ENCODE results near the gene IGFBP5. TPM values are rescaled to one million over a fixed set of nuclear protein-coding genes. Genes with fewer than 3 reads are reported as not detected.

The IGFBP5 gene
- total RNA-seq, 2 experiments from 2014 or later: not detected

DNA sequence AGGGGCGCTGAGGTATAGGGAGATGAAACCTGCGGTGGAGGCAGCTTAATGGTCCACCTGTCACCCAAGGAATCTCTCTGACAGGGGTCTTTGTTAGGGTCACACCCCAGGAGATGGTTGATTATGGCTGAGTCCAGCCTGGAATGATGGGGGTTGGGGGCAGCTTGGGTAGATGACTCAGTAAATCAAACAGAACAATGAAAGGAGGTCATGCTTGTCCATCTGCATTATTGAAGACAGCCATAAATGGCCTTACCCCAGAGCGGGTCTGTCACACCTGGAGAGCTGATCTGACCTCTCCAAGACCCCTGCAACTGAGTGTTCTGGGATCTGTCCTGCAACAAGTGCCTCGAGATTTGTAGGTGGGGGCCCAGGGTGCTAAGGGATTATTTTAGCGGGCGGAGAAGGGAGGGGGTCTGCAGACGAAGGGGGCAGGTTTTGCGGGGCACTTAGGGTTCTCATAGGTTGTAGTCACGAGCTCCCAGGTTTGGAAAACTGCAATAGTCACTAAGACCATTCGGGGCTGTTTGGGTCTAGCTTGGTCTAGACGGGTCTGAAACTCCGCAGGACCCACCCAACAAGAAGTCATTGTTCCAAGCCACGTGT lies 62.9 kb downstream of the IGFBP5 start:
- H3K9me3 ChIP-seq (ENCODE audit: low read length): no peaks in the 10 kb centered on the region
- H3K79me2 ChIP-seq (ENCODE audit: insufficient read depth, low read depth, low read length): no peaks in the 10 kb centered on the region
- H3K27ac ChIP-seq (ENCODE audit: low read depth, low read length, poor library complexity, severe bottlenecking): no peak overlapping the region
- no peak overlapping the region for H3K4me2 ChIP-seq (ENCODE audit: low read length)
- DNase-seq (ENCODE audit: low spot score): no peak
- no peaks in the 10 kb centered on the region for H4K20me1 ChIP-seq (ENCODE audit: insufficient read depth, low read length)
- intact Hi-C loops (cut with micrococcal nuclease; ENCODE audit: unreplicated experiment): no loop called here
- no peaks in the 10 kb centered on the region for H3K4me1 ChIP-seq (ENCODE audit: insufficient read depth, low read length, poor library complexity, severe bottlenecking)
- no peak overlapping the region for H3K4me3 ChIP-seq (ENCODE audit: low read depth, low read length, poor library complexity, severe bottlenecking)
- ChIA-PET POLR2A (interaction anchor here (0.5 kb wide), 1 partner anchor 10 kb away, joined by 4 read pairs; no protein-coding TSS in a partner anchor), CTCF (ENCODE audit: unreplicated experiment) (no interaction called here)
- TF ChIP-seq, protein P1, sequence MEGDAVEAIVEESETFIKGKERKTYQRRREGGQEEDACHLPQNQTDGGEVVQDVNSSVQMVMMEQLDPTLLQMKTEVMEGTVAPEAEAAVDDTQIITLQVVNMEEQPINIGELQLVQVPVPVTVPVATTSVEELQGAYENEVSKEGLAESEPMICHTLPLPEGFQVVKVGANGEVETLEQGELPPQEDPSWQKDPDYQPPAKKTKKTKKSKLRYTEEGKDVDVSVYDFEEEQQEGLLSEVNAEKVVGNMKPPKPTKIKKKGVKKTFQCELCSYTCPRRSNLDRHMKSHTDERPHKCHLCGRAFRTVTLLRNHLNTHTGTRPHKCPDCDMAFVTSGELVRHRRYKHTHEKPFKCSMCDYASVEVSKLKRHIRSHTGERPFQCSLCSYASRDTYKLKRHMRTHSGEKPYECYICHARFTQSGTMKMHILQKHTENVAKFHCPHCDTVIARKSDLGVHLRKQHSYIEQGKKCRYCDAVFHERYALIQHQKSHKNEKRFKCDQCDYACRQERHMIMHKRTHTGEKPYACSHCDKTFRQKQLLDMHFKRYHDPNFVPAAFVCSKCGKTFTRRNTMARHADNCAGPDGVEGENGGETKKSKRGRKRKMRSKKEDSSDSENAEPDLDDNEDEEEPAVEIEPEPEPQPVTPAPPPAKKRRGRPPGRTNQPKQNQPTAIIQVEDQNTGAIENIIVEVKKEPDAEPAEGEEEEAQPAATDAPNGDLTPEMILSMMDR (conservative IDR thresholded peaks at IDR 0.05; ENCODE audit: low read length): no peak
- H3K9me2 ChIP-seq (ENCODE audit: insufficient read depth, low read length): no peaks in the 10 kb centered on the region
- no peaks in the 10 kb centered on the region for H3K36me3 ChIP-seq (ENCODE audit: insufficient read depth, low read length)
- H2AFZ ChIP-seq (ENCODE audit: low read length): no peak overlapping the region
- BruUV-seq (replicated peaks): no TSS peak

- BruUV-seq (replicated peaks): no TSS peak
- H3K27ac ChIP-seq (ENCODE audit: low read depth, low read length, poor library complexity, severe bottlenecking): no peak overlapping the region
- ChIA-PET CTCF (ENCODE audit: unreplicated experiment) (no interaction called here), POLR2A (interaction anchor here (0.7 kb wide), 1 partner anchor 518 kb away, joined by 3 read pairs; no protein-coding TSS in a partner anchor)
- no peaks in the 10 kb centered on the region for H3K4me1 ChIP-seq (ENCODE audit: insufficient read depth, low read length, poor library complexity, severe bottlenecking)
- no peaks in the 10 kb centered on the region for H4K20me1 ChIP-seq (ENCODE audit: insufficient read depth, low read length)
- H3K79me2 ChIP-seq (ENCODE audit: insufficient read depth, low read depth, low read length): no peaks in the 10 kb centered on the region
- no peak overlapping the region for H2AFZ ChIP-seq (ENCODE audit: low read length)
- no peaks in the 10 kb centered on the region for H3K9me2 ChIP-seq (ENCODE audit: insufficient read depth, low read length)
- no peak for TF ChIP-seq EZH2phosphoT487 (IDR thresholded peaks at IDR 0.05; ENCODE audit: borderline replicate concordance, low read depth, low read length)
- TF ChIP-seq, protein P1 (conservative IDR thresholded peaks at IDR 0.05; ENCODE audit: low read length): no peak
- no peak overlapping the region for H3K4me3 ChIP-seq (ENCODE audit: low read depth, low read length, poor library complexity, severe bottlenecking)
- H3K9me3 ChIP-seq (ENCODE audit: low read length): no peaks in the 10 kb centered on the region
- H3K4me2 ChIP-seq (ENCODE audit: low read length): no peak overlapping the region
- DNase-seq (ENCODE audit: low spot score): no peak
- intact Hi-C loops (cut with micrococcal nuclease; ENCODE audit: unreplicated experiment): no loop called here
- H3K36me3 ChIP-seq (ENCODE audit: insufficient read depth, low read length): no peaks in the 10 kb centered on the region
These were observed 65.6 kb downstream of the IGFBP5 start for GRCh38 chr2:216629784-216630183.

DNA sequence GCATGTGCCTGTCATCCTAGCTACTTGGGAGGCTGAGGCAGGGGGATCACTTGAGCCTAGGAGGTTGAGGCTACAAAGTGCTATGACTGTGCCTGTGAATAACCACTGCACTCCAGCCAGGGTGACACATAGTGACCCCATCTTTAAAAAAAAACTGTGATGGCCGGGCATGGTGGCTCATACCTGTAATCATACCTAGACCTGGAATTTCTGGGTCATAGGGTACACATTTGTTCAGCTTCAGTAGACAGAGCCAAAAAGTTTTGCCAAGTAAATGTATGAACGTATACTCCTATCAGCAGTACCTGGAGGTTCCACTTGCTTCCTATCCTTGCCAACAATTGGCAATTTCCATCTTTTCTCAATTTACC lies 68.5 kb downstream of the IGFBP5 start:
- Histone ChIP-seq H3K27ac (ENCODE audit: low read depth, low read length, poor library complexity, severe bottlenecking) (no peak overlapping the region), H3K4me2 (ENCODE audit: low read length) (no peak overlapping the region), H4K20me1 (ENCODE audit: insufficient read depth, low read length) (no peaks in the 10 kb centered on the region), H3K9me2 (ENCODE audit: insufficient read depth, low read length) (no peaks in the 10 kb centered on the region), H3K36me3 (ENCODE audit: insufficient read depth, low read length) (no peaks in the 10 kb centered on the region), H3K4me3 (ENCODE audit: low read depth, low read length, poor library complexity, severe bottlenecking) (no peak overlapping the region), H3K79me2 (ENCODE audit: insufficient read depth, low read depth, low read length) (no peaks in the 10 kb centered on the region), H3K9me3 (ENCODE audit: low read length) (no peaks in the 10 kb centered on the region), H2AFZ (ENCODE audit: low read length) (no peak overlapping the region), H3K4me1 (ENCODE audit: insufficient read depth, low read length, poor library complexity, severe bottlenecking) (no peaks in the 10 kb centered on the region)
- ChIA-PET POLR2A (interaction anchor here (0.7 kb wide), 1 partner anchor 33 kb away, joined by 3 read pairs; no protein-coding TSS in a partner anchor), CTCF (ENCODE audit: unreplicated experiment) (no interaction called here)
- TF ChIP-seq, protein P1 (conservative IDR thresholded peaks at IDR 0.05; ENCODE audit: low read length): no peak
- TF ChIP-seq EZH2phosphoT487 (IDR thresholded peaks at IDR 0.05; ENCODE audit: borderline replicate concordance, low read depth, low read length): no peak
- intact Hi-C loops (cut with micrococcal nuclease; ENCODE audit: unreplicated experiment): no loop called here
- DNase-seq (ENCODE audit: low spot score): no peak
- no TSS peak for BruUV-seq (replicated peaks)
